ENCODE results near the gene RPS3.
"Not testable (repeated sequence)": the region's sequence is repeated elsewhere in the genome, so short reads cannot be mapped to it uniquely, and the experiment has no call there.

The RPS3 gene

GRCh38 chr11:75402002-75402773 is 2.9 kb downstream of the RPS3 start:
- Histone ChIP-seq H3K36me3 (ENCODE audit: insufficient read depth, low read length) (peaks cover 54% of the 10 kb centered on the region), H3K27ac (ENCODE audit: low read depth, low read length) (no peak overlapping the region), H3K4me3 (ENCODE audit: low read depth in 1 of 2, low read length in 2 of 2) (no peak overlapping the region), H3K27me3 (ENCODE audit: control insufficient read depth in 1 of 2, insufficient read depth in 2 of 2, low read length in 2 of 2) (no peaks in the 10 kb centered on the region), H3K9me3 (ENCODE audit: low read length) (no peaks in the 10 kb centered on the region), H3K4me1 (ENCODE audit: insufficient read depth, low read length) (peaks cover 24% of the 10 kb centered on the region), H3K9ac (ENCODE audit: low read length) (no peak overlapping the region)

- H3K27ac ChIP-seq (ENCODE audit: low read depth, low read length) = no peak overlapping the region
- no peak overlapping the region for H3K4me3 ChIP-seq (ENCODE audit: low read depth in 1 of 2, low read length in 2 of 2)
- no peak overlapping the region for H3K9ac ChIP-seq (ENCODE audit: low read length)
- peaks cover 24% of the 10 kb centered on the region for H3K4me1 ChIP-seq (ENCODE audit: insufficient read depth, low read length)
- no peaks in the 10 kb centered on the region for H3K27me3 ChIP-seq (ENCODE audit: control insufficient read depth in 1 of 2, insufficient read depth in 2 of 2, low read length in 2 of 2)
- H3K9me3 ChIP-seq (ENCODE audit: low read length) = no peaks in the 10 kb centered on the region
- H3K36me3 ChIP-seq (ENCODE audit: insufficient read depth, low read length) = peaks cover 54% of the 10 kb centered on the region
Observed at GRCh38 chr11:75403037-75403436, 3.7 kb downstream of the RPS3 start.

- no peaks in the 10 kb centered on the region for H3K27me3 ChIP-seq (ENCODE audit: control insufficient read depth in 1 of 2, insufficient read depth in 2 of 2, low read length in 2 of 2)
- H3K4me1 ChIP-seq (ENCODE audit: insufficient read depth, low read length) = peaks cover 21% of the 10 kb centered on the region
- H3K27ac ChIP-seq (ENCODE audit: low read depth, low read length) = no peak overlapping the region
- H3K36me3 ChIP-seq (ENCODE audit: insufficient read depth, low read length) = peaks cover 54% of the 10 kb centered on the region
- no peak overlapping the region for H3K9ac ChIP-seq (ENCODE audit: low read length)
- no peaks in the 10 kb centered on the region for H3K9me3 ChIP-seq (ENCODE audit: low read length)
- H3K4me3 ChIP-seq (ENCODE audit: low read depth in 1 of 2, low read length in 2 of 2) = no peak overlapping the region
Observed at GRCh38 chr11:75403983-75404658, 4.8 kb downstream of the RPS3 start.

- no peak overlapping the region for H3K4me3 ChIP-seq (ENCODE audit: low read depth in 1 of 2, low read length in 2 of 2)
- peaks cover 7% of the 10 kb centered on the region for H3K4me1 ChIP-seq (ENCODE audit: insufficient read depth, low read length)
- H3K9me3 ChIP-seq (ENCODE audit: low read length) = no peaks in the 10 kb centered on the region
- no peak overlapping the region for H3K9ac ChIP-seq (ENCODE audit: low read length)
- H3K27me3 ChIP-seq (ENCODE audit: control insufficient read depth in 1 of 2, insufficient read depth in 2 of 2, low read length in 2 of 2) = no peaks in the 10 kb centered on the region
- no peak overlapping the region for H3K27ac ChIP-seq (ENCODE audit: low read depth, low read length)
- H3K36me3 ChIP-seq (ENCODE audit: insufficient read depth, low read length) = peaks cover 50% of the 10 kb centered on the region
Observed at GRCh38 chr11:75406338-75406777, 7.0 kb downstream of the RPS3 start.

DNA sequence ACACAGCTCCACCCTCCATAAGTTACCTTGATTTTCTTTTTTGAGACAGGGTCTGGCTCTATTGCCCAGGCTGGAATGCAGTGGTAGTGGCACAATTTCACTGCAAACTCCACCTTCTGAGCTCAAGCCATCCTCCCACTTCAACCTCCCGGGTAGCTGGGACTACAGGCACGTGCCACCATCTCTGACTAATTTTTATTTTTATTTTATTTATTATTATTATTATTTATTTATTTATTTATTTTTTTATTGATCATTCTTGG is 9.6 kb downstream of the RPS3 start:
- H3K27me3 ChIP-seq (ENCODE audit: control insufficient read depth in 1 of 2, insufficient read depth in 2 of 2, low read length in 2 of 2) = no peaks in the 10 kb centered on the region
- H3K4me3 ChIP-seq (ENCODE audit: low read depth in 1 of 2, low read length in 2 of 2) = no peak overlapping the region
- H3K4me1 ChIP-seq (ENCODE audit: insufficient read depth, low read length) = no peaks in the 10 kb centered on the region
- no peak overlapping the region for H3K9ac ChIP-seq (ENCODE audit: low read length)
- no peaks in the 10 kb centered on the region for H3K9me3 ChIP-seq (ENCODE audit: low read length)
- peaks cover 40% of the 10 kb centered on the region for H3K36me3 ChIP-seq (ENCODE audit: insufficient read depth, low read length)
- no peak overlapping the region for H3K27ac ChIP-seq (ENCODE audit: low read depth, low read length)

DNA sequence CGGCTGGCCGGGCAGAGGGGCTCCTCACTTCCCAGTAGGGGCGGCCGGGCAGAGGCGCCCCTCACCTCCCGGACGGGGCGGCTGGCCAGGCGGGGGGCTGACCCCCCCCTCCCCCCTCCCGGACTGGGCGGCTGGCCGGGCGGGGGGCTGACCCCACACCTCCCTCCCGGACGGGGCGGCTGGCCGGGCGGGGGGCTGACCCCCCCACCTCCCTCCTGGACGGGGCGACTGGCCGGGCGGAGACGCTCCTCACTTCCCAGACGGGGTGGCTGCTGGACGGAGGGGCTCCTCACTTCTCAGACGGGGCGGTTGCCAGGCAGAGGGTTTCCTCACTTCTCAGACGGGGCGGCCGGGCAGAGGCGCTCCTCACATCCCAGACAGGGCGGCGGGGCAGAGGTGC is 10.7 kb downstream of the RPS3 start:
- not testable (repeated sequence) for H3K27ac ChIP-seq (ENCODE audit: low read depth, low read length); H3K9ac ChIP-seq (ENCODE audit: low read length); H3K4me3 ChIP-seq (ENCODE audit: low read depth in 1 of 2, low read length in 2 of 2); H3K9me3 ChIP-seq (ENCODE audit: low read length); H3K27me3 ChIP-seq (ENCODE audit: control insufficient read depth in 1 of 2, insufficient read depth in 2 of 2, low read length in 2 of 2); H3K4me1 ChIP-seq (ENCODE audit: insufficient read depth, low read length)
- peaks cover 33% of the 10 kb centered on the region for H3K36me3 ChIP-seq (ENCODE audit: insufficient read depth, low read length)

- not testable (repeated sequence) for H3K9ac ChIP-seq (ENCODE audit: low read length); H3K9me3 ChIP-seq (ENCODE audit: low read length); H3K4me1 ChIP-seq (ENCODE audit: insufficient read depth, low read length); H3K4me3 ChIP-seq (ENCODE audit: low read depth in 1 of 2, low read length in 2 of 2); H3K27ac ChIP-seq (ENCODE audit: low read depth, low read length); H3K27me3 ChIP-seq (ENCODE audit: control insufficient read depth in 1 of 2, insufficient read depth in 2 of 2, low read length in 2 of 2)
- H3K36me3 ChIP-seq (ENCODE audit: insufficient read depth, low read length) = peaks cover 22% of the 10 kb centered on the region
Observed at GRCh38 chr11:75413146-75413545, 13.8 kb downstream of the RPS3 start.

DNA sequence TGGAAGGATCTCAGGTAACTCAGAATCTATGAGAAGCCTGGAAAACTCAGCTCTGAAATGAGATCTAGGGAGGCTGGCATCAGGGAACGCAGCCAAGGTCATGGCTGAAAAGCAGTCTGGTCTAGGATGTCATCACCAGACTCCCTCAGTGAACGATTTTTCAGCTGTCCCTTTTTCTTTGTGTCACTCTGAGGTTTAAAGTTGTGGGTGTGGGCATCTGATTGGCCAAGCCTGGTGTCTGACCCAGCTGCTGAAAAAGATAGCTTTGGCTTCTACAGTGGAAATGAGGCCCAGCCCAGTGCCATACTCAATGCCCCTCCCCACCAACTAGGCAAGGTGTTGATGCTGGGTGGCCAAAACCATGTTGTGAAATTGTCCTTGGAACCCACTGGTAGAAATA is 14.5 kb downstream of the RPS3 start:
- H3K9me3 ChIP-seq (ENCODE audit: low read length) = no peaks in the 10 kb centered on the region
- peaks cover 22% of the 10 kb centered on the region for H3K36me3 ChIP-seq (ENCODE audit: insufficient read depth, low read length)
- no peak overlapping the region for H3K4me3 ChIP-seq (ENCODE audit: low read depth in 1 of 2, low read length in 2 of 2)
- H3K9ac ChIP-seq (ENCODE audit: low read length) = no peak overlapping the region
- H3K4me1 ChIP-seq (ENCODE audit: insufficient read depth, low read length) = no peaks in the 10 kb centered on the region
- no peak overlapping the region for H3K27ac ChIP-seq (ENCODE audit: low read depth, low read length)
- no peaks in the 10 kb centered on the region for H3K27me3 ChIP-seq (ENCODE audit: control insufficient read depth in 1 of 2, insufficient read depth in 2 of 2, low read length in 2 of 2)

- no peak overlapping the region for H3K9ac ChIP-seq (ENCODE audit: low read length)
- no peak overlapping the region for H3K27ac ChIP-seq (ENCODE audit: low read depth, low read length)
- no peaks in the 10 kb centered on the region for H3K27me3 ChIP-seq (ENCODE audit: control insufficient read depth in 1 of 2, insufficient read depth in 2 of 2, low read length in 2 of 2)
- H3K36me3 ChIP-seq (ENCODE audit: insufficient read depth, low read length) = peaks cover 8% of the 10 kb centered on the region
- no peaks in the 10 kb centered on the region for H3K4me1 ChIP-seq (ENCODE audit: insufficient read depth, low read length)
- H3K9me3 ChIP-seq (ENCODE audit: low read length) = no peaks in the 10 kb centered on the region
- H3K4me3 ChIP-seq (ENCODE audit: low read depth in 1 of 2, low read length in 2 of 2) = no peak overlapping the region
Observed at GRCh38 chr11:75420224-75421034, 21.1 kb downstream of the RPS3 start.

DNA sequence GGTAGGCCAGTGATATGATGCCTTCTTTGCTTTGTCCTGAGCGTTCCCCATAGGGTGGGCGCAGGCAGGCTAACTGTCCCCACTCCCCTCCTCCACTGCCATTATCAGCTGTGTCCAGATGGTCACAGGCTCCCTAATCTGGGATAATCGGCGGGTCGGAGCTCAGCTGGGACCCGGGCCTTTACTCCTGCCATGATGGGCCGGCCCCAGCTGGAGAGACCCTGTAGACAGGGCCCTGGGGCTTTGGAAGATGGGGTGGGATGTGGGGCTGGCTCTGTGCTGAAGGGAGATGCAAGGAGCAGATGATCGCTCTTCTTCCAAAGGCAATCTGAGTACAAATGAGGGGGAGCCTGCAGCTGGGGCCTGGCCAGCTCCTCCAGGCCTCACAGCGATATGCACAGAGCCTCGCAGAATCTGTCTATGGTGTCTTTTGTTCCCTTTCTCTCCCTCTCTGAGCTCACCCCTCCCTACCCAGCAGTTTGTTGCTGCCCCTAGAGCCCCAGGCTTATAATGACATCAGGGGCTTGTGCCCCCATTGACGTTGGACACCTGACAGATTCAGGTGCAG is 21.8 kb downstream of the RPS3 start:
- no peaks in the 10 kb centered on the region for H3K27me3 ChIP-seq (ENCODE audit: control insufficient read depth in 1 of 2, insufficient read depth in 2 of 2, low read length in 2 of 2)
- H3K9me3 ChIP-seq (ENCODE audit: low read length) = no peaks in the 10 kb centered on the region
- H3K4me1 ChIP-seq (ENCODE audit: insufficient read depth, low read length) = no peaks in the 10 kb centered on the region
- H3K36me3 ChIP-seq (ENCODE audit: insufficient read depth, low read length) = peaks cover 8% of the 10 kb centered on the region
- no peak overlapping the region for H3K9ac ChIP-seq (ENCODE audit: low read length)
- no peak overlapping the region for H3K4me3 ChIP-seq (ENCODE audit: low read depth in 1 of 2, low read length in 2 of 2)
- no peak overlapping the region for H3K27ac ChIP-seq (ENCODE audit: low read depth, low read length)

GRCh38 chr11:75421902-75422247 is 22.6 kb downstream of the RPS3 start:
- no peaks in the 10 kb centered on the region for H3K27me3 ChIP-seq (ENCODE audit: control insufficient read depth in 1 of 2, insufficient read depth in 2 of 2, low read length in 2 of 2)
- no peak overlapping the region for H3K27ac ChIP-seq (ENCODE audit: low read depth, low read length)
- peaks cover 8% of the 10 kb centered on the region for H3K36me3 ChIP-seq (ENCODE audit: insufficient read depth, low read length)
- H3K9ac ChIP-seq (ENCODE audit: low read length) = no peak overlapping the region
- H3K9me3 ChIP-seq (ENCODE audit: low read length) = no peaks in the 10 kb centered on the region
- H3K4me3 ChIP-seq (ENCODE audit: low read depth in 1 of 2, low read length in 2 of 2) = no peak overlapping the region
- no peaks in the 10 kb centered on the region for H3K4me1 ChIP-seq (ENCODE audit: insufficient read depth, low read length)
